Adrenal gland (tissue), 12 donors: ENCODE data around the gene KCNK2. TPM values are rescaled to one million over a fixed set of nuclear protein-coding genes. Genes with fewer than 3 reads are reported as not detected.
A peak's percentile ranks its signal among the peaks of the same experiment; 100 is the strongest.

Source experiments
- DNase-seq, 7 donors: peaks; one replicate each; pipeline ENCODE4 v3.0.0-alpha.2; 2019 to 2020
- H3K27ac ChIP-seq, 5 donors: fragments of 200-600 bp; sonication (generic) in 4 of 5; 1 replicate in 3 of 5; 2 replicates in 2 of 5; pipeline versions ENCODE4 v1.5.1 to v1.8.0; 2016 to 2020; ENCODE audit warnings: mild to moderate bottlenecking in 1 of 5
- H3K27me3 ChIP-seq: fragments of 200-600 bp; 2 replicates; pipeline ENCODE4 v1.8.0; 2021
- H3K36me3 ChIP-seq, 2 donors: fragments of 200-600 bp; replicated peaks in 1 of 2; 1 replicate in 1 of 2; 2 replicates in 1 of 2; pipeline versions ENCODE4 v1.5.1 to v1.8.0; 2018 to 2022
- H3K4me1 ChIP-seq, 2 donors: fragments of 200-600 bp; replicated peaks in 1 of 2; 1 replicate in 1 of 2; 2 replicates in 1 of 2; pipeline versions ENCODE4 v1.5.1 to v1.8.0; 2018 to 2021
- H3K4me3 ChIP-seq, 4 donors: fragments of 200-600 bp; sonication (generic) in 3 of 4; one replicate each; pipeline ENCODE4 v1.5.1; 2016 to 2018
- H3K9me3 ChIP-seq, 3 donors: fragments of 200-600 bp; sonication (generic) in 1 of 3; replicated peaks in 1 of 3; 1 replicate in 2 of 3; 2 replicates in 1 of 3; pipeline versions ENCODE4 v1.5.1 to v1.8.0; 2016 to 2021
- CTCF ChIP-seq, 6 experiments: fragments of 450-650 bp in 4 of 6; fragments of 200-600 bp in 2 of 6; sonication (generic) in 1 of 6; IDR thresholded peaks; 1 replicate in 5 of 6; 2 replicates in 1 of 6; pipeline versions ENCODE4 v1.5.1 to v1.8.0; 2016 to 2021; ENCODE audit warnings: antibody characterized with exemption in 6 of 6, mild to moderate bottlenecking in 2 of 6, moderate library complexity in 1 of 6
- POLR2A ChIP-seq, 2 donors: fragments of 450-650 bp; IDR thresholded peaks; one replicate each; pipeline ENCODE4 v1.6.1; 2017; ENCODE audit warnings: antibody characterized with exemption in 2 of 2, mild to moderate bottlenecking in 2 of 2, moderate library complexity in 1 of 2
- WGBS, 4 donors: extraction: QIAGEN DNeasy Blood & Tissue Kit in 2 of 4; methylation state at CpG; one replicate each; pipeline versions ENCODE4 v1.1.5 to v1.1.7; 2013 to 2017; 5-methylcytosine and 5-hydroxymethylcytosine counted together
- intact Hi-C, 2 donors: fragments of 100-400 bp; cut with DNase I; formaldehyde crosslinking; loops; one replicate each; pipeline versions ENCODE4 v1.14.1 to v1.15.0; 2022 to 2023
- polyA plus RNA-seq, 3 donors: library from polyadenylated mRNA; stranded (reverse); fragments of 200-250 nt in 2 of 3; fragments of 350-450 nt in 1 of 3; fragmentation: Illumina TruSeq in 1 of 3; extraction: RNeasy Lipid Tissue Mini Kit (QIAGEN cat#74804) in 1 of 3; gene quantifications; one replicate each; pipeline ENCODE4 v1.2.3, GENCODE V29; 2013 to 2014
- total RNA-seq, 9 donors: library from RNA; depleted of rRNA in 4 of 9; stranded (reverse); fragments of >200 nt in 4 of 9; fragments of 120-200 nt in 1 of 9; fragmentation: NEBNext Ultra II Directional in 1 of 9; extraction: Animal tissue kit (Norgen Biotek cat#: 25700) in 1 of 9; gene quantifications; one replicate each; pipeline versions ENCODE4 v1.1.0 to v1.2.4, GENCODE V29; 2013 to 2023
- donor health status: healthy with polysubstance abuse.
- donor health status: Bipolar disorder and iron deficiency.
- donor health status: DM: yes; HTN: yes; CAD: no.
- donor health status: DM: no; HTN: no; CAD: no.
- donor health status: DM: no; HTN: no; CAD: no.
- donor health status: DM: yes; HTN: yes; CAD: no.

The KCNK2 gene
- total and polyA plus RNA-seq, 12 donors, result 13.8 to 138 (median 82.9) TPM

GRCh38 chr1:215106067-215106466 is 23.5 kb downstream of the KCNK2 start:
- intact Hi-C loops, result no loop called here
- TF ChIP-seq CTCF (IDR thresholded peaks at IDR 0.05), result no peak
- TF ChIP-seq POLR2A (IDR thresholded peaks at IDR 0.05), result no peak
- no peak overlapping the region for H3K4me3 ChIP-seq

GRCh38 chr1:215109171-215109570 is 26.6 kb downstream of the KCNK2 start:
- no peaks in the 10 kb centered on the region for H3K27me3 ChIP-seq
- H3K4me3 ChIP-seq, result no peak overlapping the region
- no peak for DNase-seq
- H3K36me3 ChIP-seq, result no peaks in the 10 kb centered on the region
- H3K4me1 ChIP-seq, result peaks cover 5 to 7% of the 10 kb centered on the region in 2 donors
- no peak for TF ChIP-seq POLR2A (IDR thresholded peaks at IDR 0.05)
- TF ChIP-seq CTCF (IDR thresholded peaks at IDR 0.05), result no peak
- WGBS, 4 donors, result 79 to 86% (median 82%) methylated on average over 5 of the region's 5 CpGs
- no peaks in the 10 kb centered on the region for H3K9me3 ChIP-seq
- intact Hi-C loops, result no loop called here
- no peak overlapping the region for H3K27ac ChIP-seq

More at GRCh38 chr1:215106067-215106466, 23.5 kb downstream of the KCNK2 start:
- DNase-seq, result no peak
- Histone ChIP-seq H3K9me3 (no peaks in the 10 kb centered on the region), H3K27ac (no peak overlapping the region), H3K4me1 (no peaks in the 10 kb centered on the region), H3K27me3 (no peaks in the 10 kb centered on the region), H3K36me3 (no peaks in the 10 kb centered on the region)
- WGBS, 4 donors, result 81 to 91% (median 88%) methylated on average over 2 of the region's 2 CpGs

- 73 to 77% (median 74%) methylated on average over 3 of the region's 3 CpGs for WGBS, 4 donors
- TF ChIP-seq CTCF (IDR thresholded peaks at IDR 0.05) (no peak), POLR2A (IDR thresholded peaks at IDR 0.05) (no peak)
Measured at GRCh38 chr1:215111916-215112315, 29.4 kb downstream of the KCNK2 start.

DNA sequence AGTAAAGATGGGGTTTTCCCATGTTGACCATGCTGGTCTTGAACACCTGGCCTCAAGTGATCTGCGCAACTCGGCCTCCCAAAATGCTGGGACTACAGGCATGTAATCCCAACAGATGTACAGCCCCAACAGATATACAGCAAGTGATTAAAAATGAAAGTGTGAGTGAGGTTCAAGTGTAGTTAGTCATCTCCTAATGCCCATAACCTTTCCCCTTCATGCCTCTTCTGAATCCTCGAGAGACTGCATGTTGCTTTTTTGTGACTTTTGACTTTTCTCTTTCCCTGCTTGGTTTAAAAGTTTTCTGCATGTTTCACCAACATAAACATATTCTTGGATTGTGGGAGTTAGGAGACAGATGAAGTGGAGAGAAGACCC is 31.2 kb downstream of the KCNK2 start:
- Histone ChIP-seq H3K4me3 (no peak overlapping the region), H3K36me3 (no peaks in the 10 kb centered on the region), H3K27ac (peak overlapping the region in 2 of 5 donors; percentile 22 to 35), H3K4me1 (peaks cover 14 to 20% of the 10 kb centered on the region in 2 donors), H3K27me3 (no peaks in the 10 kb centered on the region), H3K9me3 (no peaks in the 10 kb centered on the region)
- TF ChIP-seq CTCF (IDR thresholded peaks at IDR 0.05) (no peak), POLR2A (IDR thresholded peaks at IDR 0.05) (no peak)
- 81 to 89% (median 87%) methylated on average over 3 of the region's 3 CpGs for WGBS, 4 donors
- DNase-seq, result no peak
- intact Hi-C loops, result no loop called here

More at GRCh38 chr1:215111916-215112315, 29.4 kb downstream of the KCNK2 start:
- no peak for DNase-seq
- Histone ChIP-seq H3K27me3 (no peaks in the 10 kb centered on the region), H3K4me1 (peaks cover 14 to 20% of the 10 kb centered on the region in 2 donors), H3K36me3 (no peaks in the 10 kb centered on the region), H3K27ac (no peak overlapping the region), H3K4me3 (no peak overlapping the region), H3K9me3 (no peaks in the 10 kb centered on the region)
- intact Hi-C loops, result no loop called here
